ENCODE measurements around the gene PKNOX1.
A peak's percentile ranks its signal among the peaks of the same experiment; 100 is the strongest.

Gene PKNOX1

DNA sequence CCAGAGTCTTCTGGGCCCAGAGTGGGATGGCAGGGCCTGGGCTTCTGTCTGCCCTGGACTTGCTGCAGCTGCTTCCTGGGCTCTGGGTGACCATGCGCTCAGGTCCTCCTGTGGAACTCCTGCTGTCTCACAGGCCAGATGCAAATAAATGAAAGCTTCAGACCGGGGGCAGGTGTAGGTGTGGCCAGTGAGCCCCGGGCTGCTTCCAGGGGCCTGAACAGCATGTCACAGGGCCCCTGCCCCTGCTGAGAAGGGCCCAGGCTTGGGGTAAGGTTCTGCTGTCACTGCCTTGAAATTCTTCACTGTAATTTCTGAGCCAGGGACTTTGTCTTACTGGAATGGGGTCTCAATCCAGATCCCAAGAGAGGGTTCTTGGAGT lies 2.5 kb upstream of the PKNOX1 start:
- TF ChIP-seq, protein P1, sequence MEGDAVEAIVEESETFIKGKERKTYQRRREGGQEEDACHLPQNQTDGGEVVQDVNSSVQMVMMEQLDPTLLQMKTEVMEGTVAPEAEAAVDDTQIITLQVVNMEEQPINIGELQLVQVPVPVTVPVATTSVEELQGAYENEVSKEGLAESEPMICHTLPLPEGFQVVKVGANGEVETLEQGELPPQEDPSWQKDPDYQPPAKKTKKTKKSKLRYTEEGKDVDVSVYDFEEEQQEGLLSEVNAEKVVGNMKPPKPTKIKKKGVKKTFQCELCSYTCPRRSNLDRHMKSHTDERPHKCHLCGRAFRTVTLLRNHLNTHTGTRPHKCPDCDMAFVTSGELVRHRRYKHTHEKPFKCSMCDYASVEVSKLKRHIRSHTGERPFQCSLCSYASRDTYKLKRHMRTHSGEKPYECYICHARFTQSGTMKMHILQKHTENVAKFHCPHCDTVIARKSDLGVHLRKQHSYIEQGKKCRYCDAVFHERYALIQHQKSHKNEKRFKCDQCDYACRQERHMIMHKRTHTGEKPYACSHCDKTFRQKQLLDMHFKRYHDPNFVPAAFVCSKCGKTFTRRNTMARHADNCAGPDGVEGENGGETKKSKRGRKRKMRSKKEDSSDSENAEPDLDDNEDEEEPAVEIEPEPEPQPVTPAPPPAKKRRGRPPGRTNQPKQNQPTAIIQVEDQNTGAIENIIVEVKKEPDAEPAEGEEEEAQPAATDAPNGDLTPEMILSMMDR (conservative IDR thresholded peaks at IDR 0.05; ENCODE audit: low read length), result no peak
- no peak for TF ChIP-seq EZH2phosphoT487 (IDR thresholded peaks at IDR 0.05; ENCODE audit: borderline replicate concordance)
- Histone ChIP-seq H3K9me3 (ENCODE audit: insufficient read depth, low read depth, low read length) (no peaks in the 10 kb centered on the region), H3K4me1 (ENCODE audit: insufficient read depth, low read length, poor library complexity, severe bottlenecking) (peaks cover 21% of the 10 kb centered on the region), H4K20me1 (ENCODE audit: insufficient read depth, low read length, poor library complexity, severe bottlenecking) (peaks cover 14% of the 10 kb centered on the region), H3F3A (ENCODE audit: low read depth) (no peaks in the 10 kb centered on the region), H3K4me2 (ENCODE audit: low read depth, low read length, poor library complexity, severe bottlenecking) (no peak overlapping the region), H3K79me2 (ENCODE audit: insufficient read depth, low read length) (peaks cover 19% of the 10 kb centered on the region), H3K9ac (ENCODE audit: low read depth, low read length, poor library complexity, severe bottlenecking) (no peak overlapping the region), H3K9me2 (replicated peaks; ENCODE audit: low read depth, low read length) (no peaks in the 10 kb centered on the region), H2AFZ (ENCODE audit: low read length) (peak overlapping the region; percentile 53), H3K27me3 (ENCODE audit: insufficient read depth, low read length, poor library complexity, severe bottlenecking) (no peaks in the 10 kb centered on the region), H3K36me3 (ENCODE audit: insufficient read depth, low read length) (no peaks in the 10 kb centered on the region), H3K4me3 (ENCODE audit: low read length, poor library complexity, severe bottlenecking) (no peak overlapping the region)

DNA sequence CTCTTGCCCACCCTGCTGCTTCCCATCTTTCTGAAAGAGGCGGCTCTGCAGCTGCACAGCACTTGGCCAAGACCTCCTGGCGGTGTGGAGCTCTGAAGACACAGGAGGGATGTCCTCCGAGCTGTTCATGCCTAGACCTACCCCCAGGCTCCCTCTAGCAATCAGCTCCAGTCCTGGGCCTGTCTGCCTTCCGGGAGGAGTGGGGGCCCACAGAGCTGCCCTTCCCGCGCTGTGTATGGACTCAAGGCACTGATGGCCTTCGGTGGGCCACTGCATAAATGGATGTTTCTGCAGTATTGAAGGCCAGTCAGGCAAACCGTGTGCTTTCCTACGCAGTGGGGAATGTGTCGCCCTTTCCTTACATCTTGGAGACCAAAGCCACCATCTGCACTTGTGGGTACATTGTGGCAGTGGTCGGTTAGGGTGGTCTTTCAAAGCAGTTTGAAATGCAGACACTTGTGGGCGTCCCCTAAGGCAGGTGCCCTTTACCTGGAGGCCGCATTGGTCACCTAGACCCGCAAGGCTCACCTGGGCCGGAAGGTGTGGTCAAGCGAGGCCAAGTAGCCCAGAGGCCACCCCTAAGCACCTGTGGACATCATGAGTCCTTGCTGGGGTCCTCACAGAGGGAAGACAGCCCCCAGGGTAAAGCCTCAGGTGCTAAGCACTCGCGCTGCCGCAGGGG lies 912 bp upstream of the PKNOX1 start:
- H3F3A ChIP-seq (ENCODE audit: low read depth), result no peaks in the 10 kb centered on the region
- peaks cover 21% of the 10 kb centered on the region for H3K4me1 ChIP-seq (ENCODE audit: insufficient read depth, low read length, poor library complexity, severe bottlenecking)
- TF ChIP-seq, protein P1 (conservative IDR thresholded peaks at IDR 0.05; ENCODE audit: low read length), result no peak
- TF ChIP-seq EZH2phosphoT487 (IDR thresholded peaks at IDR 0.05; ENCODE audit: borderline replicate concordance), result no peak
- H3K36me3 ChIP-seq (ENCODE audit: insufficient read depth, low read length), result no peaks in the 10 kb centered on the region
- peak overlapping the region; percentile 75 for H3K9ac ChIP-seq (ENCODE audit: low read depth, low read length, poor library complexity, severe bottlenecking)
- H3K79me2 ChIP-seq (ENCODE audit: insufficient read depth, low read length), result peaks cover 32% of the 10 kb centered on the region
- peak overlapping the region; percentile 95 for H2AFZ ChIP-seq (ENCODE audit: low read length)
- peaks cover 15% of the 10 kb centered on the region for H4K20me1 ChIP-seq (ENCODE audit: insufficient read depth, low read length, poor library complexity, severe bottlenecking)
- no peaks in the 10 kb centered on the region for H3K9me2 ChIP-seq (replicated peaks; ENCODE audit: low read depth, low read length)
- no peaks in the 10 kb centered on the region for H3K27me3 ChIP-seq (ENCODE audit: insufficient read depth, low read length, poor library complexity, severe bottlenecking)
- H3K9me3 ChIP-seq (ENCODE audit: insufficient read depth, low read depth, low read length), result no peaks in the 10 kb centered on the region
- H3K4me2 ChIP-seq (ENCODE audit: low read depth, low read length, poor library complexity, severe bottlenecking), result peak overlapping the region; percentile 82
- H3K4me3 ChIP-seq (ENCODE audit: low read length, poor library complexity, severe bottlenecking), result peak overlapping the region; percentile 76

DNA sequence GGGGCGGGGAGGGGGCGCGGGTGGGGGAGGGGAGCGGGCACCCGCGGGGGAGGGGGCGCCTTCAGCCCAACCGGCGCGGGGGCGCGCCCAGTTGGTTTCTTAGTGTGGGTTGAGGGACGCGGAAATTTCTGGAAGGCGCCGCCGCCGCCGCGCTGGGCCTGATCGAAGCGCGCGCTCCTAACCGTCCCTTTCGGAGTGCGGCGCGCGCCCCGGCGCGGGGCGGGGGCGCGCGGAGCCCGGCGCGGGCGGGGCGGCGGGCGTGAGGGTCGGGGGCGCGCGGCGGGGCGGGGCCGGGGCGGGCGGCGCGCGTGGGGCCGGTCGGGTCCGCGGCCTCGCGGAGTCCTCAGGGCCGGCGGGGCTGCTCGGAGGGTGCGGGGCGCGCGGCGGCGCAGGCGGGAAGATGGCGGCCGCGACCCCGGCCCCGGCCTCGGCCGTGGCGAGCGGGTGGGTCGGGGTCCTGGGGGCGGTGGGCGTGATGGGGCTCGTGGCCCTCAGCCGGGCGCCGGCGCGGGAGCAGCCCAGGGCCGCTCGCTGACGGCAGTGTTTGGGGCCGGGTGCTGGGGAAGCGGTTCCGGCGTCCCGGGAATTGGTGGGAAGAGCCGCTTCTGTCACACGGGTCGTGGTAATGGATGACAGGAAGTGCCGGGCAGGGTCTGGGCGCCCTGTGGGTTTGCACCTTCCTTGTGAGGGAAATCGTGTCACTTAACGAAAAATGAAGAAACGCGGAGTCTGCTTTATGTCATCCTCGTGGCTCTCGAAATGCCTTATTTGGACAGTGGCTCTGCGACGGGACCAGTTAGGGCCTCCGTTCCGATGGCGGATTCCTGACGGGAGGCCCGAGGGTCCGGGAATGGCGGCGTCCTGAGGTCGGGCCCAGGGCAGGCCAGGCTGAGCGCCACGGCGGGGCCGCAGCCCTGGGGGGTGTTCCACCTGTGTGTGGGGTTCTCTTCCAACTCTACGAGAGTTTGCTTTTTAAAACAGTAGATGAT lies 764 bp downstream of the PKNOX1 start:
- H3K9ac ChIP-seq (ENCODE audit: low read depth, low read length, poor library complexity, severe bottlenecking), result peak overlapping the region; percentile 87
- H3K79me2 ChIP-seq (ENCODE audit: insufficient read depth, low read length), result peaks cover 49% of the 10 kb centered on the region
- no peak for TF ChIP-seq EZH2phosphoT487 (IDR thresholded peaks at IDR 0.05; ENCODE audit: borderline replicate concordance)
- TF ChIP-seq, protein P1 (conservative IDR thresholded peaks at IDR 0.05; ENCODE audit: low read length), result no peak
- H2AFZ ChIP-seq (ENCODE audit: low read length), result peak overlapping the region; percentile 9; the same call in 1 of the 2 replicates
- peak overlapping the region; percentile 82 for H3K4me3 ChIP-seq (ENCODE audit: low read length, poor library complexity, severe bottlenecking)
- H3K36me3 ChIP-seq (ENCODE audit: insufficient read depth, low read length), result no peaks in the 10 kb centered on the region
- H3K9me2 ChIP-seq (replicated peaks; ENCODE audit: low read depth, low read length), result no peaks in the 10 kb centered on the region
- H3K4me1 ChIP-seq (ENCODE audit: insufficient read depth, low read length, poor library complexity, severe bottlenecking), result peaks cover 23% of the 10 kb centered on the region
- no peaks in the 10 kb centered on the region for H3F3A ChIP-seq (ENCODE audit: low read depth)
- no peaks in the 10 kb centered on the region for H3K27me3 ChIP-seq (ENCODE audit: insufficient read depth, low read length, poor library complexity, severe bottlenecking)
- peak overlapping the region; percentile 93 for H3K4me2 ChIP-seq (ENCODE audit: low read depth, low read length, poor library complexity, severe bottlenecking)
- peaks cover 15% of the 10 kb centered on the region for H4K20me1 ChIP-seq (ENCODE audit: insufficient read depth, low read length, poor library complexity, severe bottlenecking)
- H3K9me3 ChIP-seq (ENCODE audit: insufficient read depth, low read depth, low read length), result no peaks in the 10 kb centered on the region
